ENCODE results near the gene INPP4A. TPM values are rescaled to one million over a fixed set of nuclear protein-coding genes. Genes with fewer than 3 reads are reported as not detected.
A peak's percentile ranks its signal among the peaks of the same experiment; 100 is the strongest.

Gene INPP4A
- total and polyA plus RNA-seq, 9 of the 15 experiments (the other 6 are each of a cell fraction or from before 2014, with no cell fraction given), result 1.8 to 15.7 (median 8.3) TPM

GRCh38 chr2:98507891-98508708 is 63.4 kb downstream of the INPP4A start (continued):
- TF ChIP-seq, protein P1, sequence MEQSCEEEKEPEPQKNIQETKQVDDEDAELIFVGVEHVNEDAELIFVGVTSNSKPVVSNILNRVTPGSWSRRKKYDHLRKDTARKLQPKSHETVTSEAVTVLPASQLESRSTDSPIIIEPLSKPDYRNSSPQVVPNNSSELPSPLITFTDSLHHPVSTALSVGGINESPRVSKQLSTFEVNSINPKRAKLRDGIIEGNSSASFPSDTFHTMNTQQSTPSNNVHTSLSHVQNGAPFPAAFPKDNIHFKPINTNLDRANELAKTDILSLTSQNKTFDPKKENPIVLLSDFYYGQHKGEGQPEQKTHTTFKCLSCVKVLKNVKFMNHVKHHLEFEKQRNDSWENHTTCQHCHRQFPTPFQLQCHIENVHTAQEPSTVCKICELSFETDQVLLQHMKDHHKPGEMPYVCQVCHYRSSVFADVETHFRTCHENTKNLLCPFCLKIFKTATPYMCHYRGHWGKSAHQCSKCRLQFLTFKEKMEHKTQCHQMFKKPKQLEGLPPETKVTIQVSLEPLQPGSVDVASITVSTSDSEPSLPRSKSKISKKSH (CRISPR knock-in tag; IDR thresholded peaks at IDR 0.05), result no peak
- TF ChIP-seq BRF2 (IDR thresholded peaks at IDR 0.05; ENCODE audit: borderline replicate concordance, insufficient read depth, insufficient read length), result no peak
- TF ChIP-seq TAF7 (tag; IDR thresholded peaks at IDR 0.05), result 0 out of 2 replicates have a peak, but pooled peaks have one; percentile 38
- TF ChIP-seq LCOR (CRISPR knock-in tag; IDR thresholded peaks at IDR 0.05), result 0 out of 2 replicates have a peak, but pooled peaks have one; percentile 4
- no peak for TF ChIP-seq SIRT6 (IDR thresholded peaks at IDR 0.05; ENCODE audit: low read depth, low read length)
- no peak; the same call in 1 of the 2 replicates for TF ChIP-seq NR2C1 (IDR thresholded peaks at IDR 0.05)
- peak; percentile 60 for TF ChIP-seq NR2C1 (tag; IDR thresholded peaks at IDR 0.05)
- TF ChIP-seq MAFG (tag; conservative IDR thresholded peaks at IDR 0.05), result no peak
- TF ChIP-seq ILF3 (IDR thresholded peaks at IDR 0.05; ENCODE audit: borderline replicate concordance), result no peak
- no peak for TF ChIP-seq IRF2 (CRISPR knock-in tag; IDR thresholded peaks at IDR 0.05)
- TF ChIP-seq HSF4 (CRISPR knock-in tag; IDR thresholded peaks at IDR 0.05; ENCODE audit: borderline replicate concordance), result no peak
- TF ChIP-seq PHF8 (IDR thresholded peaks at IDR 0.05; ENCODE audit: borderline replicate concordance, low read length), result no peak
- peak; percentile 93 for TF ChIP-seq CXXC5 (CRISPR knock-in tag; IDR thresholded peaks at IDR 0.05)
- no peak for TF ChIP-seq CBX2 (IDR thresholded peaks at IDR 0.05; ENCODE audit: insufficient read depth, low read length, poor library complexity, severe bottlenecking)
- TF ChIP-seq ELF2 (CRISPR knock-in tag; IDR thresholded peaks at IDR 0.05), result no peak
- TF ChIP-seq, protein P2, sequence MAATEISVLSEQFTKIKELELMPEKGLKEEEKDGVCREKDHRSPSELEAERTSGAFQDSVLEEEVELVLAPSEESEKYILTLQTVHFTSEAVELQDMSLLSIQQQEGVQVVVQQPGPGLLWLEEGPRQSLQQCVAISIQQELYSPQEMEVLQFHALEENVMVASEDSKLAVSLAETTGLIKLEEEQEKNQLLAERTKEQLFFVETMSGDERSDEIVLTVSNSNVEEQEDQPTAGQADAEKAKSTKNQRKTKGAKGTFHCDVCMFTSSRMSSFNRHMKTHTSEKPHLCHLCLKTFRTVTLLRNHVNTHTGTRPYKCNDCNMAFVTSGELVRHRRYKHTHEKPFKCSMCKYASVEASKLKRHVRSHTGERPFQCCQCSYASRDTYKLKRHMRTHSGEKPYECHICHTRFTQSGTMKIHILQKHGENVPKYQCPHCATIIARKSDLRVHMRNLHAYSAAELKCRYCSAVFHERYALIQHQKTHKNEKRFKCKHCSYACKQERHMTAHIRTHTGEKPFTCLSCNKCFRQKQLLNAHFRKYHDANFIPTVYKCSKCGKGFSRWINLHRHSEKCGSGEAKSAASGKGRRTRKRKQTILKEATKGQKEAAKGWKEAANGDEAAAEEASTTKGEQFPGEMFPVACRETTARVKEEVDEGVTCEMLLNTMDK (IDR thresholded peaks at IDR 0.05; ENCODE audit: borderline replicate concordance, insufficient read depth, low read depth, low read length, poor library complexity, severe bottlenecking), result no peak
- TF ChIP-seq SP1 (CRISPR knock-in tag; IDR thresholded peaks at IDR 0.05), result no peak
- TF ChIP-seq, protein P3, sequence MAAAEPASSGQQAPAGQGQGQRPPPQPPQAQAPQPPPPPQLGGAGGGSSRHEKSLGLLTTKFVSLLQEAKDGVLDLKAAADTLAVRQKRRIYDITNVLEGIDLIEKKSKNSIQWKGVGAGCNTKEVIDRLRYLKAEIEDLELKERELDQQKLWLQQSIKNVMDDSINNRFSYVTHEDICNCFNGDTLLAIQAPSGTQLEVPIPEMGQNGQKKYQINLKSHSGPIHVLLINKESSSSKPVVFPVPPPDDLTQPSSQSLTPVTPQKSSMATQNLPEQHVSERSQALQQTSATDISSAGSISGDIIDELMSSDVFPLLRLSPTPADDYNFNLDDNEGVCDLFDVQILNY (CRISPR knock-in tag; IDR thresholded peaks at IDR 0.05), result no peak
- no peak for TF ChIP-seq FUS (optimal IDR thresholded peaks at IDR 0.05; ENCODE audit: low read depth, low read length)
- TF ChIP-seq FOS (IDR thresholded peaks at IDR 0.05; ENCODE audit: extremely low read depth, insufficient read length), result no peak
- no peak for TF ChIP-seq TCF7L2 (IDR thresholded peaks at IDR 0.05; ENCODE audit: low read depth, low read length)
- TF ChIP-seq ZNF263 (CRISPR knock-in tag; IDR thresholded peaks at IDR 0.05; ENCODE audit: borderline replicate concordance), result no peak
